Skeletal muscle cell (primary cell): Measurements from ENCODE around the gene PGGHG.

Experiments used
- DNase-seq: peaks from one replicate; pipeline ENCODE4 v3.0.0-alpha.2; 2010; ENCODE audit warnings: low read depth
- H3K4me3 ChIP-seq: 2 replicates; pipeline ENCODE4 v1.5.1; 2011; ENCODE audit warnings: low read depth, mild to moderate bottlenecking, control low read depth, low read length, moderate library complexity

Gene PGGHG

GRCh38 chr11:288478-289397 lies at the start of gene PGGHG:
PGGHG (plus strand) TSS chr11:289126; CDS start chr11:289817, 691 bp downstream.
- no peak for DNase-seq
- peak within 1 kb of the TSS; percentile 48 for H3K4me3 ChIP-seq

DNA sequence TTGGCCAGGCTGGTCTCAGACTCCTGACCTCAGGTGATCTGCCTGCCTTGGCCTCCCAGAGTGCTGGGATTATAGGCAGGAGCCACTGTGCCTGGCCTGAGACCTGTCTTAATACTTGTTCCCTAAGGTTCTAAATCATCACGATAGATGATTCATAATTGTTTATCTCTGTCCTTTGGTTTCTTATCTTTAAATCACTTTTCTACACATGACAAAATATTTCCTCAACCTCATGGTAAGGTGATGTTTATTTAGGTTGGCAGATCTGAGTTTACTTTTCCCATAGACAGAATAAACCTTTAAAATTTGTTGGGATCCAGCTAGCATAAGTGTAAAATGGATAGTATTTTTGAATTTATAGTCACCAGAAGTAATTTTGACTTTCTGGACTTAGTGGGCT lies 48.6 kb upstream of the PGGHG start:
- no peak for DNase-seq
- no peak overlapping the region for H3K4me3 ChIP-seq

- DNase-seq: no peak
Observed at GRCh38 chr11:241634-242033, 47.3 kb upstream of the PGGHG start.

DNA sequence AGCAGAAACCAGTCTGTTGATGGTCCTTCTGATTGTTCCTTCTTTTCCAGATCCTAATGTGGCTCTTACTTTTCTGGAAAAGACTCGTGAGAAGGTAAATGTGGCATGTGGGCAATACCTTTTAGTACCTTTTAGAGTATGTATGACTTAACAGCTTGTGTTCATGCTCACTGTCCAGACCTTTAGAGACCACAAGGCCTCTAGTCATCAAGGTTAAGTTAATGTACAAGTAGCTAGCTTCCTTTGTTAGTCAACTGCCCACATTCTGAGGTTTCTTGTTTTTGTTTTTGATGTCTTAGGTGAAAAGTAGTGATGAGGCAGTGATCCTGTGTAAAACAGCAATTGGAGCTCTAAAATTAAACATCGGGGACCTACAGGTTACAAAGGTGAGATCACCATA lies 44.5 kb upstream of the PGGHG start:
- DNase-seq: no peak
- no peak overlapping the region for H3K4me3 ChIP-seq

More at GRCh38 chr11:241634-242033, 47.3 kb upstream of the PGGHG start:
- no peak overlapping the region for H3K4me3 ChIP-seq

DNA sequence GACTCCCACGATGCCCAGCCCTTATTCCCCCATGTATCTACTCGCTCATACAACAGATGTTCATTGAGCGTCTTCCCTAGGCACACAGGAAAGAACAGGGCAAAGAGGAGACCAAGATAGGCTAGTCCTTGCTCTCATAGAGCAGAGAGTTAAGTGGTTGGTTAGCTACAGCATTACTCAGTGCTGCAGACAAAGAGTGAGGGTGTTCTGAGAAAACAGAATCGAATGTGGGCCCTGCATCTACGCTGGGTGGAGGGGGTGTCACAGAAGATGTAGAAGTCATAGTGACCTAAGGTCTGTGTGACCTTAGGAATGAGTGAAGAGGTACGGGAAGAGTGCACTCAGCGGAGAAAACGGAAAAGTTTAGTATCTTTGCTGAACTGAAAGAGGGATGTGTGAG lies 39.9 kb upstream of the PGGHG start:
- no peak for DNase-seq
- H3K4me3 ChIP-seq: no peak overlapping the region

DNA sequence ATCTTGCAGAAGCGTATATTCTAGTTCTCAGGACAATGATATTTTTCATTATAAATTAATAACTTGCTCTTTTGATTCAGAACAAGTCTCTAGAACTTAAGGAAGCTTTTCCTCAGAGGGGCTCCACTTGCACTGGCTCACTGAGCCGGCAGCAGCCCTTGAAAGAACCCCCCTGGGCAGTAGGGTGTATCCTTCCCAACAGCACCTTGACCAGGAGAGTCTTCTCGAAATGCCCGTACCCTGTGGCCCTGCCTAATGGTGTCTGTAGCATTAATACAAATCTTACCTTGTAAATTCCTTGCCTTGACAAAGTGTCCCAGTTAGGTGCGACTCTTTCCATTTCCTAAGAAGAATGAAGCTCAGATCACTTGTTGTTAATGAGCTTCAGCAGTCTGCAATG lies 38.7 kb upstream of the PGGHG start:
- no peak for DNase-seq
- H3K4me3 ChIP-seq: no peak overlapping the region

DNA sequence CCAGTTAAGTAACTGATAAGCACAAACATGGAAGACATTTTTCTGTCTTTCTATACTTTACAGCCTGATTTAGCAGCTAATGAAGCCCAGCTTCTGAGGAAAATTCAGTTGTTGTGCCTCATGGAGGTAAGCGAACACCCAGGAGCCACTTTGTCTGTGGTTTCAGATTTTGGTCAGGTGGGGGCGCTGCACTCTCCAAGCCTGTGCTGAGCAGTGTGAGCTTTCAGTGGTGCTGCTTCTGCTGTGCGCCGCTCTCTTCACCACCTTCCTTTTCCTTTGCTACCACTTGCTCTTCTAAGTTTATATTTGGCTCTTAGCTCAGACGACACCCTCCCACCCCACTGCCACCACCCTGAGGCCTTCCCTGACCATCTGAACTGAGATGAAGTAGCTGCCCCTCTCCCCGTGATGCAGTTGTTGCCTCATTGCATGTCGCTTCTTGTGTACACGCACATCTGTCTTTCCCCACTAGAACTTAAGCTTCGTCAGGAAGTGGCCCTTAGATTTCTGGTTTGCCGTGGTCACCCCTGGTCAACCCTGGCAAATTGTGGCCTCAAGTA lies 38.1 kb upstream of the PGGHG start:
- no peak overlapping the region for H3K4me3 ChIP-seq
- peak; percentile 8 for DNase-seq

- DNase-seq: no peak
- H3K4me3 ChIP-seq: no peak overlapping the region
Observed at GRCh38 chr11:251550-251949, 37.4 kb upstream of the PGGHG start.

DNA sequence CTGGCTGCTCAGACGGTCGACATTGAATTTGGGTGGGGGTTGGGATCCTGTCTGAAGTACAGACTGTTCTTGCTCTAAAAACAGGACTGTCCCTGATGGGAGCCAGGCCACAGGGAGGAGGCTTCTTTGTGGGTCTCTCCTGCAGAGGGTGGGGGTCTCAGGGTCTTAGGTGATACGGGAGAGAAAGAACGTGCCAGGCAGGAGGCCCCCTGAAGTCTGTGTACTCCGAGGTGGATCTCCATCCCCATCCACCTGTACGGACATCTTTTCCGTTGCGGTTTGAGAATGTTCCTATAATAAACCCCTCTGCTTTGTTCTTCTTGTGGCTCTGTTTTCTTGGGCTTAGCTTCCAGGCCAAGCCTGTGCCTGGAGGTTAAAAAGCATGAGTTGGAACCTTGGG lies 36.3 kb upstream of the PGGHG start:
- no peak for DNase-seq
- no peak overlapping the region for H3K4me3 ChIP-seq

DNA sequence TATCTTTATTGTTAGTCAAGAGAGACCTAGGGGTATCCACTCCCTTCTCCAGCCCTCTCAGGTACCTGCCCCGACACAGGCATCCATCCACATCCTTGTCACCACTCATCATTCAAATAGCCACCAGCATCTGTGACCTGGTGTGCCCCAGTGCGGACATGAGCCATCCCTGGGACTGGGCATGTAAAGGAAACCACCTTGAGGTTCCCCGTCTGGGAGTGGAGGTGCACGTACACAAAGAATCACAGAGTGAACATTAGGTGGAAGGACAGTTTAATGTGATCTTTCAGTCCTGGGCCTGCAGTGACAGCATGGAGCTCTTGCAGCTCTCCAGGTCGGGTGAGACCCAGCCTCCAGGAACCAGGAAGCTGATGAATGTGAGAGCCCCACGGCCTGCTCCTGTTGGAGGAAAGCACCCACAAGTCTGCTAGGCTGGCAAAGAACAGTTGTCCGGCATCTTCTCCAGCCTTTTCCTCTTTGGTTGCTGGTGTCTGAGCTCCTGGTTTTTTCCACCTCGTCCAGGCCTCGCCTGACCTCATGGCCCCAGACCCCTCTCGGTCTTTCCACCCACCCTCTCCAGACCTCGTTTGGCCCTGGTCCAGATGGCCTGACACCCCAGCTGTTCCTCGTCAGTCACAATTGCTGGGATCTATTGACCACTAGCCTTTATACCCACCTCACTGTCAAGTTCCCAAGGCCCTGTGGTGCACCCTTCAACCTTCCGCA lies 35.6 kb upstream of the PGGHG start:
- DNase-seq: no peak
- no peak overlapping the region for H3K4me3 ChIP-seq

- no peak overlapping the region for H3K4me3 ChIP-seq
- no peak for DNase-seq
Observed at GRCh38 chr11:253886-254270, 35.0 kb upstream of the PGGHG start.

DNA sequence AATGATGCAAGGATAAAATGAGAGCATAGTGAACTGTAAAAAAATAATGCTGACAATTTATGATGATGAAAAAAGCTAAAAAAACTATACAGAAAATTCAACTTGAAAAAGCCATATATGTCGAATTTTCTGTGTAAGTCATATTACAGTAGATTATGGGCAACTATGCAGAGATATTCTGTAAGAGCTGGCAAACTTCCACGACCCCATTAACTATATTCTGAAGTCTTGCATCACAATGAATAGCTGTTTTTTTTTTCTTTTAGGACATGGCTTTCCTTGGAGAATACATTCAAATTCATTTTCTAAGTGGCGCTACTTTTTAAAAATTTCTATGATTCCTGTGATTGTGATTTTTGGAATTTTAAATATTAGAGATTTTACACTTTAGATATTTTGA lies 33.8 kb upstream of the PGGHG start:
- no peak for DNase-seq
- no peak overlapping the region for H3K4me3 ChIP-seq

DNA sequence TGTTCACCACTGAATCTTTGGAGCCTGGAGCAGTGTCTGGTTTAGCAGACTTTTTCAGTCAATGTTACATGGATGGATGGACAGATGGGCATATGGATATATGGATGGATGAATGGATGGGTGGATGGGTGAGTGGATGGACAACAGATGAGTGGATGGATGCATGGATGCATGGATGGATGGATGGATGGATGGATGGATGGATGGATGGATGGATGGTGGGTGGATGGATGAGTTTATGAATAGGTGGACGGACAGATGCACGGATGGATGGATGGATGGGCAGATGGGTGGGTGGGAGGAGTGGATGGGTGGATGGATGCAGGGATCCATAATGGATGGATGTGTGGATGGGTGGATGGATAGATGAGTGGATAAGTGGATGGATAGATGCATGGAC lies 33.1 kb upstream of the PGGHG start:
- no peak for DNase-seq
- no peak overlapping the region for H3K4me3 ChIP-seq

DNA sequence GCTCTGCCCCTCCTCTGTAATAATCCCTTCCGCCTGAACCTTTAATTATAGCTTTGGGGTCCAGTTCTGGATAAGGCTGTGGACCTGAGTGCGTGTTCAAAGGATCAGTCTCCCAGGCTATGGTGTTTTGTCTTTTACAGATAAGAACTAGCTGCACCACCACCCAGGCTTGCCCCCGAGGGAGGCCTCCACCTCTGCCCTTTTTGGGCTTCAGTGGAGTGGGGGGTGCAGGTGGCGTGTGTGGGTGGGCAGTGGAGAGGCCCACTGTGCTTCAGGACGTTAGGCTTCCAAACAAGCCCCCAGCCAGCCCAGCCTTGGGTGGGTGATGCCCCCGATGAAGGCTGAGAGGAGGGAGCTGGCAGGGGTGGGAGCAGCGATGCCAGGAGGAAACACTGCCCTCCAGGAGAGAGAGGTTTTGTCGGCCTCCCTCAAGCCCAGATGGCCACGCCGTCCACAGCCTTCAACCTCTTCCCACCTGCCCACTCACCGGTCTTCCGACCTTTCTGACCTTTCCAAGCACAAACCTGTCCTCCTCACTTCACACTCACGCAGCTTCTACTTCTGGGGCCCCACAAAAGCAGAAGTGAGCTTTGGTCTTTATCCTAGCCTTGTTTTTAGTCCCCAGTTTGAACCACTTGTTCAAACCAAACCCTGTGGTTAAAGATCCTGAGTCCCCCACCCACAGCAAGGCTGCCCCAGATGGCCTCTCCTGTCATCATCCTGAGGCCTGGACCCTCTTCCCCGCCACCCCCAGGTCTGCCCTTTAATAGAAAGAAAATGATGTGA lies 31.8 kb upstream of the PGGHG start:
- no peak for DNase-seq
- H3K4me3 ChIP-seq: no peak overlapping the region

DNA sequence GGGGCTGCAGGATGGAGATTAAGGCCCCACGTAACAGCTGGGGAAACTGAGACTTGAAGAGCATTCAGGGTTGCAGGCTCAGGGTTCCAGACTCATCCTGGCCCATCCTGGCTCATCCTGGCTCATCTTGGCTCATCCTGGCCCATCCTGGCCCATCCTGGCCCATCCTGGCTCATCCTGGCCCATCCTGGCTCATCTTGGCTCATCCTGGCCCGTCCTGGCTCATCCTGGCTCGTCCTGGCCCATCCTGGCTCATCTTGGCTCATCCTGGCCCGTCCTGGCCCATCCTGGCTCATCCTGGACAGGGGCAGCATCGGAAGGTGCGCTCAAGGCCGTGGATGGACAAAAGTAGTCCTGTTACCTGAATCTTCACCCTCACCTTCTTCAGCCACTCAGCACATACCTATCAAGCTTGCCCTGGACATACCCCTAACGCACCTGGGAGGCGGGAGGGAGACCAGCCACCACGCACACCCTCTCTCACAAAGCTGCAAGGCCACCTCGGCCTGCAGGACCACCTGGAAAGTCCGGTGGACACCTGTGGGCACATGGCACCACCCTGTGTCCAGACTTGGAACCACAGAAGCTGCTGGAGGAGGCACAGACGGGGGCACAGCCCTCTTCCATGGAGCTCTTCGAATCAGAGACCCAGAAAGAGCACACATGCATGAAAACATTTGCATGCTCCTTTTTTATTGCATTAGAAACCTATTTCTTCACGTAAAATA lies 31.0 kb upstream of the PGGHG start:
- no peak for DNase-seq
- no peak overlapping the region for H3K4me3 ChIP-seq

DNA sequence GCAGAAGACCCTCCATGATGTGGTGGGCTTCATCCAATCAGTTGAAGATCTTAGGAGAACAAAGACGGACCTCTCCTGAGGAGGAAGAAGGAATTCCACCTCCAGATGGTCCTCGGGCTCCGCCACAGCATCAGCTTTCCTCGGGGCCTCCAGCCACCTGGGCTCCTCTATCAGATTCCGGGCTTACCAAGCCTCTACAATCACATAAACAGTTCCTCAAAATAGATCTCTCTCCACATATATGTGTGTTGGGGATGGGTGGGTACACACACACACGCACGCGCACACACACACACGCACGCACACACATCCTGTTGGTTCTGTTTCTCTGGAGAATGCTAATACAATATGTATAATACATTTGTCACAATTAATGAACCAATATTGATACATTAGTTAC lies 29.5 kb upstream of the PGGHG start:
- no peak for DNase-seq

GRCh38 chr11:261624-262023 lies 27.3 kb upstream of the PGGHG start:
- H3K4me3 ChIP-seq: no peak overlapping the region
- DNase-seq: no peak

More for the DNA sequence above, 29.5 kb upstream of the PGGHG start:
- no peak overlapping the region for H3K4me3 ChIP-seq

GRCh38 chr11:266676-267439 lies 22.1 kb upstream of the PGGHG start:
- DNase-seq: no peak

More at GRCh38 chr11:266676-267439, 22.1 kb upstream of the PGGHG start:
- no peak overlapping the region for H3K4me3 ChIP-seq
